Mononuclear cell (primary cell): ENCODE results near the gene RUVBL2. TPM values are rescaled to one million over a fixed set of nuclear protein-coding genes. Genes with fewer than 3 reads are reported as not detected.

Experiments
- H3K27me3 ChIP-seq: 2 replicates; pipeline ENCODE4 v1.6.0; 2011; ENCODE audit warnings: low read length, control low read depth; ENCODE audit not compliant: insufficient read depth
- H3K4me1 ChIP-seq: 2 replicates; pipeline ENCODE4 v1.5.1; 2011; ENCODE audit warnings: mild to moderate bottlenecking, low read length, control low read depth; ENCODE audit not compliant: insufficient read depth
- H3K4me3 ChIP-seq: 2 replicates; pipeline ENCODE4 v1.5.1; 2011; ENCODE audit warnings: mild to moderate bottlenecking, low read length, moderate library complexity
- H3K9me3 ChIP-seq: 2 replicates; pipeline ENCODE4 v1.5.1; 2011; ENCODE audit warnings: low read depth, mild to moderate bottlenecking, control low read depth, low read length
- total RNA-seq: library from RNA; depleted of rRNA; stranded (reverse); fragments of >200 nt; gene quantifications from one replicate; pipeline ENCODE4 v1.2.3, GENCODE V29; 2012

Gene RUVBL2
- total RNA-seq, 1 donor: 19.9 TPM

DNA sequence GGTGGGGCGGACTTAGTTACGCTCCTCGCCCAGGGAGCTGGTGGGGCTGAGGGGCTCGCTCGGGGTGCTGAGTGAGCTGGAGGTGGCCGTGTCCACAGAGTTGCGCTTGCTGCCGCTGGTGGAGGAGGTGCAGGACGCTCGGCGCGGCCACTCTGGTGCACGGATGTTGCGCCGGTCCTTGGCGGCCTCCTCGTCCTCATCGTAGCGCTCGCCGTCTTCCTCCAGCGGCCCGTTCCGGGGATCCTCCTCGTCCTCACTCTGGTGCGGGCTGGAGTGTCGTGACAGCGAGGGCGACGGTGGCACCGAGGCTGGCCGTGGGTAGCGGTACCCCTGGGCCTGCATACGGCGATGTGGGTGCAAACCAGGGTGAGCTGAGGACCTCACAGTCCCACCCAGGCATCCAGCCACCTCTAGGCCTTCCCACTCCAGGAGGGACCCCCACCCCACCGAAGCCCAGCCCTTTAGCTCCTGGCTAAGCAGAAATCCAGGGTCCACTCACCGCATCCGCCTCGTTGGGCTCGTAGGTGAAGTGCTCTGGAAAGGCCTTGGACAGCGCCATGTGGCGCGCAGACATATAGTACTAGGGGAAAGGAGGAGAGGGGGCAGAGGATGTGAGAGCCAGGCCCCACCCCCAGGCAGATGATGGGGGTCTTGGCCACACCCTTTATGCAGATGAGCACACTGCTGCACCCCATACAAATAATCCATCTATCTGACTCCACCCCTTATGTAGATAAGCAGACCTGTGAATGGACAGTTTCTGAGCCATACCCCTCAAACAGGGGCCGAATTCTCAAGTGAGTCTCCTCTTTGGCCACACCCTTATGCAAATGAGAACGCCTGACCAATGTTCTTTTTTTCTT is 24.2 kb upstream of the RUVBL2 start:
- Histone ChIP-seq H3K4me3 (no peak overlapping the region), H3K27me3 (no peaks in the 10 kb centered on the region), H3K4me1 (peaks cover 43% of the 10 kb centered on the region), H3K9me3 (no peaks in the 10 kb centered on the region)

DNA sequence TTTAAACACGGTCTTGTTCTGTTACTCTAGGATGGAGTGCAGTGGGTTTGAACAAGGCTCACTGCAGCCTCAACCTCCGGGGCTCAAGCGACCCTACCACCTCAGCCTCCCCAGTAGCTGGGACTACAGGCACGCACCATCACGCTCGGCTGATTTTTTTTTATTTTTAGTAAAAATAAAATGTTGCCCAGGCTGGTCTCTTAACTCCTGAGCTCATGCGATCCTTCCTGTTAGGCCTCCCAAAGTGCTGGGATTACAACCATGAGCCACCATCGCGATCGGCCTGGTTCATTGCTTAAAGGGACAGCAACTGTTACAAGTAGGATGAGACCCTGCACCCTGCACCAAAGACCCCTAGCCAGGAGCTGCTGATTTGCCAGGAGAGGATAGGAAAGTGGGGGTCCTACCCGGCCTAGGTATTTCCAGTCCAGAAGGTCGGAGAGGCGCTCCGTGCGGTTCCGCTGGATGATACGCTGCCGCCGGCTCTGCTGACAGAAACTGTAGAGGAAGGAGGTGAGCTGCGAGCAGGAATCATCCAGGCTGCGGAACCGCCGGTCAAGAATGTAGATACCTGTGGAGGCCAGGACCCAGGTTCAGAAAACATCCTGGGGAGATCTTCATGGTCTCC is 23.4 kb upstream of the RUVBL2 start:
- H3K27me3 ChIP-seq: no peaks in the 10 kb centered on the region
- no peaks in the 10 kb centered on the region for H3K9me3 ChIP-seq
- no peak overlapping the region for H3K4me3 ChIP-seq
- H3K4me1 ChIP-seq: peaks cover 40% of the 10 kb centered on the region

GRCh38 chr19:48970923-48971395 is 22.7 kb upstream of the RUVBL2 start:
- H3K4me3 ChIP-seq: no peak overlapping the region
- peaks cover 39% of the 10 kb centered on the region for H3K4me1 ChIP-seq
- H3K9me3 ChIP-seq: no peaks in the 10 kb centered on the region
- H3K27me3 ChIP-seq: no peaks in the 10 kb centered on the region

GRCh38 chr19:48975947-48976847 is 17.5 kb upstream of the RUVBL2 start:
- Histone ChIP-seq H3K4me3 (no peak overlapping the region), H3K4me1 (no peaks in the 10 kb centered on the region), H3K9me3 (no peaks in the 10 kb centered on the region)

DNA sequence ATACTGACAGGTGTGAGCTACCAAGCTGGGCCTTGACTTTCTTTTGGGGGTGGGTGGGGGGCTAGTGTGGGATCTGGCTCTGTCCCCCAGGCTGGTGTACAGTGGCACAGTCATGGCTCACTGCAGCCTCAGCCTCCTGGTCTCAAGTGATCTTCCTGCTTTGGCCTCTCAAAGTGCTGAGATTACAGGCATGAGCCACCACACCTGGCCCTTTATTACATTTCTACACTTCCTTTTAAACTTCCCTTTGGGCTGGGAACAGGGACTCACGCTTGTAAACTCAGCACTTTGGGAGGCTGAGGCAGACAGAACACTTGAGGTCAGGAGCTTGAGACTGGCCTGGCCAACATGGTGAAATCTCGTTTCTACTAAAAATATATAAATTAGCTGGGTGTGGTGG is 16.6 kb upstream of the RUVBL2 start:
- Histone ChIP-seq H3K27me3 (no peaks in the 10 kb centered on the region), H3K4me3 (no peak overlapping the region), H3K4me1 (no peaks in the 10 kb centered on the region), H3K9me3 (no peaks in the 10 kb centered on the region)

More at GRCh38 chr19:48975947-48976847, 17.5 kb upstream of the RUVBL2 start:
- no peaks in the 10 kb centered on the region for H3K27me3 ChIP-seq

DNA sequence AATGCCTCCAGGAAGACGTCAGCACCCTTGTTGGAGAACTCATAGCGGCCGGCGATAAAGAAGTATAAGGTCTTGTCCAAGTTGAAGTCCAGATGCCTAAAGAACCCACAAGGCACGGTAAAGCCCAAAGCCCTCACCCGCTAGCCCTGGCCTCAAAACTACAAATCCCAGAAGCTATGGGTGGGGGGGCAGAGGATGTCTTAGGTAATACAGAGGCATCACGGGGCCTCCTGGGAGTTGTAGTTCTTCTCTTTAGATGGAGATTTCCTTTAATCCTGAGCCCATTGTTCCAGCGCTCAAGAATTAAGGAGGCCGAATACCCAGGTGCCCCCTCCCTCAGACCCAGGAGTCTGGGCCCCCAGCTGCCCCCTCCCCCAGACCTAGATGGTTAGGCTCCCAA is 11.4 kb upstream of the RUVBL2 start:
- Histone ChIP-seq H3K4me1 (no peaks in the 10 kb centered on the region), H3K4me3 (no peak overlapping the region), H3K9me3 (no peaks in the 10 kb centered on the region), H3K27me3 (no peaks in the 10 kb centered on the region)

DNA sequence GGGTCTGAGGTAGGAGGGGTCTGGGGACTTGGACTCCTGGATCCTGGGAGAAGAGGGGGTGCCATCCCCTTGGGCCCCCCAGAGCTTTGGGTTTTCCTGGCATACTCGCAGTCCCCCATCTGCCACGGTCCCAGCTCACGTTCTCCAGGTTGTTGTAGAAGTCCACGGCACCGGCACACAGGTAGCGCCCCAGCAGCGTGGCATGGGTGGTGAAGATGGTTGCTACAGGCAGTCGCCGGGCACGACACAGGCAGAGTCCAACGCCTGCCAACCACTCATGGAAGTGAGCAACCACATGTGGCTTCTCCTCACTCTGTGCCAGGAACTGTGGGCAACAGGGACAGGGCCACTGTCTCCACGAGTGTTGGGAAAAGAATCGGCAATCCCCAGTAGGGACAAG is 8.0 kb upstream of the RUVBL2 start:
- Histone ChIP-seq H3K4me1 (no peaks in the 10 kb centered on the region), H3K27me3 (no peaks in the 10 kb centered on the region)

DNA sequence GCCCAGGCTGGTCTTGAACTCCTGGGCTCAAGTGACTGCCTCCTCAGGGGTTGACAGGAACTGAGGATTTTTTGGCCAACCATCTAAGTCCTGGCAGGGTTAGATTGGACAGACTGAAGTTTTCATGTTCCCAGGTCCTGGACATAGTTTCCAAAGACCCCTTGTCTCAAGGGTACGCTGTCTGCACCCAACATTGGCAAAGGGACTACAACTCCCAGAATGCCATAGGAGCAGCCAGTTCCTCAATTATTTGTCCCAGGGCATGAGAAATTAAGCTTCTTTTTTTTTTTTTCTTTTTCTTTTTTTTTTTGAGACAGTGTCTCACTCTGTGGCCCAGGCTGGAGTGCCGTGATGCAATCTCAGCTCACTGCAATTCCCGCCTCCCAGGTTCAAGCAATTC is 7.5 kb upstream of the RUVBL2 start:
- H3K27me3 ChIP-seq: no peaks in the 10 kb centered on the region
- H3K9me3 ChIP-seq: no peaks in the 10 kb centered on the region
- H3K4me3 ChIP-seq: no peak overlapping the region
- H3K4me1 ChIP-seq: peaks cover 4% of the 10 kb centered on the region

More for the DNA sequence above, 8.0 kb upstream of the RUVBL2 start:
- Histone ChIP-seq H3K4me3 (no peak overlapping the region), H3K9me3 (no peaks in the 10 kb centered on the region)

- Histone ChIP-seq H3K4me3 (no peak overlapping the region), H3K27me3 (no peaks in the 10 kb centered on the region), H3K4me1 (peaks cover 14% of the 10 kb centered on the region), H3K9me3 (no peaks in the 10 kb centered on the region)
Measured at GRCh38 chr19:48987323-48987722, 6.4 kb upstream of the RUVBL2 start.

DNA sequence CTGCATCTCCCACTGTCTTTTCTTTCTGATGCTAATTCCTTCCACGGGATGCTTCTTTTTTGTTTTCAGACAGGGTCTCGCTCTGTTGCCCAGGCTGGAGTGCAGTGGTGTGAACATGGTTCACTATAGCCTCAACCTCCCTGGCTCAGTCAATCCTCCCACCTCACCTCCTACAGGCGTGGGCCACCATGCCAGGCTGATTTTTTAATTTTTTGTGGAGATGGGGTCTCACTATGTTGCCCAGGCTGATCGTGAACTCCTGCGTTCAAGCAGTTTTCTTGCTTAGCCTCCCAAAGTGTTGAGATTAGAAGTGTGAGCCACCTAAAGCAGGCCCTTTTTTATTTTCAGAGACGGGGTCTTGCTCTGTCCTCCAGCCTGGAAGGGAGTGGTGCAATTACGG is 5.4 kb upstream of the RUVBL2 start:
- Histone ChIP-seq H3K4me1 (peaks cover 19% of the 10 kb centered on the region), H3K27me3 (no peaks in the 10 kb centered on the region), H3K4me3 (no peak overlapping the region), H3K9me3 (no peaks in the 10 kb centered on the region)

DNA sequence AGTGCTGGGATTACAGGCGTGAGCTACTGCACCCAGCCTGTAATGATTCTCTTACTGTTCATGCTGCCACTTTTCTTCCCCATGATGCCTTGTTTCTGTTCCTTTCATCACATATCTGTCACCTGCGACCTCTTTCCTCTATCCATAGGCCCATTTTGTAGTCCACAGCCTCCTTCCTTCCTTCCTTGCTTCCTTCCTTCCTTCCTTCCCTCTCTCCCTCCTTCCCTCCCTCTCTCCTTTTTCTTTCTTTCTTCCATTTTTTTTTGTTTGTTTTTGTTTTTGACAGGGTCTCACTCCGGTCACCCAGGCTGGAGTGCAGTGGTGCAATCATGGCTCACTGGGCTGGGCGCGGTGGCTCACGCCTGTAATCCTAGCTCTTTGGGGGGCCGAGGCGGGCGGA is 4.8 kb upstream of the RUVBL2 start:
- no peaks in the 10 kb centered on the region for H3K27me3 ChIP-seq
- H3K4me3 ChIP-seq: no peak overlapping the region
- H3K9me3 ChIP-seq: no peaks in the 10 kb centered on the region
- peaks cover 19% of the 10 kb centered on the region for H3K4me1 ChIP-seq

GRCh38 chr19:48989701-48990291 is 3.9 kb upstream of the RUVBL2 start:
- Histone ChIP-seq H3K9me3 (no peaks in the 10 kb centered on the region), H3K27me3 (no peaks in the 10 kb centered on the region), H3K4me1 (peaks cover 28% of the 10 kb centered on the region), H3K4me3 (no peak overlapping the region)

DNA sequence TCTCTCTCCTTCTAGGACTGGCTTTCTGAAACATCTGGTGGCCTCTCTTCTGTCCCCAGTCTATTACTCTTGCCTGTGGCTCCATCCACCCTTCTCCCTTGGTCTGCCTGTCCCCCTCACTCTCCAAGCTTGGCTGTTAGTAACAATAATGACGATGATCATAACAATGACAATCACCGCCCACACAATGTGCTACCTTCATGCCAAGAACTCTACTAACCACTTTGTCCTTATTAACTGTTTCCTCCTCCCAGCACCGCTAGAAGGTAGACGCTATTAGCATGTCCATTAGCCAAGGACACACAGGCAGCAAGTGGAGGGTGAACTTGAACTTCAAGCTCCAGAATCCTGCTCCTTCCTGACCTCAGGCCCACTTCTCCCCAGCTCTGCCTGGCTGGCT is 3.3 kb upstream of the RUVBL2 start:
- Histone ChIP-seq H3K4me3 (no peak overlapping the region), H3K27me3 (no peaks in the 10 kb centered on the region), H3K9me3 (no peaks in the 10 kb centered on the region), H3K4me1 (peaks cover 32% of the 10 kb centered on the region)

DNA sequence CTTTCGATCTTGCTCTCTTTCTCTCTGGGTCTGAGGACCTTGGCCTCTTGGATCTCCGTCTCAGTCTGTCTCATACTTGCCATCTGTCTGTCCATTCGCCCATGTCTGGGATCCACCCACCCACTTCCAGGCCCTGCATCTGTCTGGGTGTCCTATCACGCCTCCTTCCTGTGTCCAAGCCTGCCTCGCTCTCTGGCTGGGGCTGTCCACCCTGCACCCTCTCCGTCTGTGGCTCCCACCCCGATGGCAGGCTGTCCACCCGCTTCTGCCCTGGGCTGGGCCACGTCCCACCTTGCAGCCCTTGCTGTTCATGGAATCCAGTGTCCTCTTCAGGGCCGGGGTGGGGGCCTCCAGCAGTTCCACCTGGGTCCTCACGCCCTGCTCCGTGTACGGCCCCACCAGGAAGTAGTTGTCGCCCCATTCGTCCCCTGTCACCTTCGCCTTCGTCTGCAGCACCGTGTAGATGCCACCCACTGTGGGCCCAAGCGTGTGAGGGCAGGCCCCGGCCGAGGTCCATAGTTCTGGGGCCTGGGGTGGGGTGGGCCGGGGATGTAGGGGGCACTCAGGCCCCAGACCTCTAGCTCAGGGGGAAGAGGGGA is 2.6 kb upstream of the RUVBL2 start:
- Histone ChIP-seq H3K27me3 (no peaks in the 10 kb centered on the region), H3K9me3 (no peaks in the 10 kb centered on the region), H3K4me3 (no peak overlapping the region), H3K4me1 (peaks cover 32% of the 10 kb centered on the region)
